ENCODE results near the gene NXPE2.
A peak's percentile ranks its signal among the peaks of the same experiment; 100 is the strongest.
"Not testable (repeated sequence)": the region's sequence is repeated elsewhere in the genome, so short reads cannot be mapped to it uniquely, and the experiment has no call there.

NXPE2 gene

DNA sequence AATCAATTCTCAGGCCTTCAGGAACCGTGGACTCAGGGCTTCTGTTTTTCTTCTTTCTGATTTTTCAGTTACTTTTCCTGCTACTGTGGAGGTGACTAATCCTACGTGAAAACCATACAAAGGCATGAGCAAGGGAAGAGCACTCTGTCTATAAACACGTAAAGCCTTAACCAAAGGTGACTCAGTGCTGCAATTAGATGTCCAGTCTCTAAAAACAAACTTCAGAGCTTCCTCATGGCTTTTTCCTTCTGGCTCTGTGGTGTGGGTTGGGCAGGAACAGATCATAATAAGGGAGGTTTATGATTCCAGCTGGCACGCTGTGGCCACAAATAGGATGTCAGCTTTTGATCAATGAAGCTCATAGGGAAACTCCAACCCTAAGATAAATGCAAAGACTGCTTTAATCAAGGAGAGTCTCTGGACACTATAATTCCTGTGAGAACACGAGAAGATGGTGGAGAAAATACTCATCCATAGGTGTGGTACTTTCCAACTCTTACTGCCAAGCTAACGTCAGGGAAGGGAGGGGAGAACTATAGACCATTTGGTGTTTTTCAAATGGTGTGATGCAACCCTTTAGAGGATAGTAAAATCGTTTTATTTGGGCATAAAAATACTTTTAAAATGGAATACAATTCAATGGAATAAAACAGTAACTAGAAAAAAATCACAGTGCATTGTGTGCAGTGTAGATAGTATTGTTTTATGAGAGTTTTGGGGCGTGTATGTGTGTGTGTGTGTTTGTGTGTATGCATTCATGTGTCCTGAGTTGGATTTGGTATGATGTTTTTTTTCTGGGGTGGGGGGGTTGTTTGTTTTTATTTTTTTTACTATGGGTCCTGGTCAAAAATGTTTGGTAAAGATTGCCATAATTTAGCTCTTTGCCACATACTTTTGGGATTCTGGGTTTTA lies at the start of gene NXPE2:
TSS of gene NXPE2 (plus strand) at position 403 of the 912 bp plus-strand sequence. CDS start at position 452, 49 bp downstream.
- DNase-seq (ENCODE audit: low read depth), result peak; percentile 0
- TF ChIP-seq, protein P1, sequence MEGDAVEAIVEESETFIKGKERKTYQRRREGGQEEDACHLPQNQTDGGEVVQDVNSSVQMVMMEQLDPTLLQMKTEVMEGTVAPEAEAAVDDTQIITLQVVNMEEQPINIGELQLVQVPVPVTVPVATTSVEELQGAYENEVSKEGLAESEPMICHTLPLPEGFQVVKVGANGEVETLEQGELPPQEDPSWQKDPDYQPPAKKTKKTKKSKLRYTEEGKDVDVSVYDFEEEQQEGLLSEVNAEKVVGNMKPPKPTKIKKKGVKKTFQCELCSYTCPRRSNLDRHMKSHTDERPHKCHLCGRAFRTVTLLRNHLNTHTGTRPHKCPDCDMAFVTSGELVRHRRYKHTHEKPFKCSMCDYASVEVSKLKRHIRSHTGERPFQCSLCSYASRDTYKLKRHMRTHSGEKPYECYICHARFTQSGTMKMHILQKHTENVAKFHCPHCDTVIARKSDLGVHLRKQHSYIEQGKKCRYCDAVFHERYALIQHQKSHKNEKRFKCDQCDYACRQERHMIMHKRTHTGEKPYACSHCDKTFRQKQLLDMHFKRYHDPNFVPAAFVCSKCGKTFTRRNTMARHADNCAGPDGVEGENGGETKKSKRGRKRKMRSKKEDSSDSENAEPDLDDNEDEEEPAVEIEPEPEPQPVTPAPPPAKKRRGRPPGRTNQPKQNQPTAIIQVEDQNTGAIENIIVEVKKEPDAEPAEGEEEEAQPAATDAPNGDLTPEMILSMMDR (IDR thresholded peaks at IDR 0.05; ENCODE audit: low read length, missing control alignments), result no peak
- no peak within 1 kb of the TSS for H3K4me3 ChIP-seq (replicated peaks; ENCODE audit: low read depth, low read length)

- DNase-seq (ENCODE audit: low read depth), result not testable (repeated sequence)
Measured at GRCh38 chr11:114631445-114631965, 46.8 kb upstream of the NXPE2 start.

DNA sequence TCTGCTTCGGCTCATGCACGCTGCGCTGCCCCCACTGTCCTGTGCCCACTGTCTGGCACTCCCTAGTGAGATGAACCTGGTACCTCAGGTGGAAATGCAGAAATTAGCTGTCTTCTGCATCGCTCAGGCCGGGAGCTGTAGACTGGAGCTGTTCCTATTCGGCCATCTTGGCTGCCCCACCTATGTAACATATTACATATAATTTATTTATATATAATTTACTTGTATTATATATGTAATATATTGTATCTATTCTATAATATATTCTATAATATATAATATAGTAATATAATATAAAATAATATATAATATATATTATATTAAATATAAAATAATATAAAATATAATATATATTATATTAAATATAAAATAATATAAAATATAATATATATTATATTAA lies 38.9 kb upstream of the NXPE2 start:
- not testable (repeated sequence) for H3K4me3 ChIP-seq (replicated peaks; ENCODE audit: low read depth, low read length); DNase-seq (ENCODE audit: low read depth)

More at GRCh38 chr11:114631445-114631965, 46.8 kb upstream of the NXPE2 start:
- not testable (repeated sequence) for H3K4me3 ChIP-seq (replicated peaks; ENCODE audit: low read depth, low read length)

GRCh38 chr11:114650661-114651060 lies 27.7 kb upstream of the NXPE2 start:
- H3K4me3 ChIP-seq (replicated peaks; ENCODE audit: low read depth, low read length), result no peak overlapping the region
- TF ChIP-seq, protein P1 (IDR thresholded peaks at IDR 0.05; ENCODE audit: low read length, missing control alignments), result no peak
- no peak for DNase-seq (ENCODE audit: low read depth)

- DNase-seq (ENCODE audit: low read depth), result no peak
- TF ChIP-seq, protein P1 (IDR thresholded peaks at IDR 0.05; ENCODE audit: low read length, missing control alignments), result no peak
- no peak overlapping the region for H3K4me3 ChIP-seq (replicated peaks; ENCODE audit: low read depth, low read length)
Measured at GRCh38 chr11:114651145-114651718, 27.1 kb upstream of the NXPE2 start.

DNA sequence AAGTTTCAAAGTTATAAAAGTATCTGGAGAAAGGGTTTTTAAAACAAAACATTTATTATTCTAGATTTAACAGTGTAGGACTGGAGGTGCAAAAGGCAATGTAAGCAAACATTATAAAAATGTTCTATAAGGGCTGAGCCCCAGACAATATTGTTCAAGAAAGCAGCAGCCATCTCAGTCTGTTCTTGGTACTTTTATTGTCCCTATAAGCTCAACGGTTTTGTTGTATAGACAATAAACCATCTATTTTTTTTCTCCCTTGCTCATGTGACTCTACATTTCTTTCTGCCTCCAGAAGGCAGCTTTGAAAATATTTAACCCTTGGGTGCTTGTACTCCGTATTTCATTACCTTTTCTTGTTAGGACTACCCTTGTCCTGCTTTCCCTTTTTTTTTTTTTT lies 25.2 kb upstream of the NXPE2 start:
- H3K4me3 ChIP-seq (replicated peaks; ENCODE audit: low read depth, low read length), result no peak overlapping the region
- DNase-seq (ENCODE audit: low read depth), result no peak
- TF ChIP-seq, protein P1 (IDR thresholded peaks at IDR 0.05; ENCODE audit: low read length, missing control alignments), result no peak

DNA sequence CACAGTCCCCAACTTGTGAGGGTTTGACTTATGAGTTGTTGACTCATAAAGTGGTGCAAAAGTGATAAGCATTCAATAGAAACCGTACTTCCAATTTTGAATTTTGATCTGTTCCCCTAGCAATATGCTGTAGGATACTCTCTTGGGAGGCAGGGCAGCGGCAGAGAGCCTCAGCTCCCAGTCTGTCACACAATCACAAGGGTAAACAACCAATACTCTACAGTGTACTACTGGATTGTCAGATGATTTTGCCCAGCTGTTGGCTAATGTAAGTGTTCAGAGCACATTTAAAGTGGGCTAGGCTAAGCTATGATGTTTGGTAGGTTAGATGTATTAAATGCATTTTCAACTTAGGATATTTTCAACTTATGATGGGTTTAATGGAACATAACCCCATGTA lies 13.7 kb upstream of the NXPE2 start:
- DNase-seq (ENCODE audit: low read depth), result no peak
- TF ChIP-seq, protein P1 (IDR thresholded peaks at IDR 0.05; ENCODE audit: low read length, missing control alignments), result no peak
- no peak overlapping the region for H3K4me3 ChIP-seq (replicated peaks; ENCODE audit: low read depth, low read length)
